ENCODE results near the gene RASSF7.

DNA sequence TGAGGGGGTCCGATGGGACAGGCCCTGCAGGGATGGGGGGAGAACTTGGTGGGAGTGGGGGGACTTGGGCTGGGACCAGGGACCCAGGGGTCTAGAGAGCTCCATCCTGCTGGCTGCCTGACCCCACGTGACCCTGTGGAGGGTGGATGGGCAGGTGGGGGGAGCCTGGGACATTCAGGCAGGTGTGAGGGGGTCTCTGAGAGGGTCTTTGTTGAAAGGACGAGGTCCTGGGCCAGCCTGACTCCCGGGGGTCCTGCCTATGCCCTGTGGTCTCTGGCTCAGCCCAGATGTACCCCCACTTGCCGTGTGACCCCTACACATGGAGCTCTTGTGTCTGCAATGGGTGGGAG, 16.0 kb upstream of the RASSF7 start:
- no peak for TF ChIP-seq EZH2 (IDR thresholded peaks at IDR 0.05; ENCODE audit: low read depth)
- TF ChIP-seq, protein P1, sequence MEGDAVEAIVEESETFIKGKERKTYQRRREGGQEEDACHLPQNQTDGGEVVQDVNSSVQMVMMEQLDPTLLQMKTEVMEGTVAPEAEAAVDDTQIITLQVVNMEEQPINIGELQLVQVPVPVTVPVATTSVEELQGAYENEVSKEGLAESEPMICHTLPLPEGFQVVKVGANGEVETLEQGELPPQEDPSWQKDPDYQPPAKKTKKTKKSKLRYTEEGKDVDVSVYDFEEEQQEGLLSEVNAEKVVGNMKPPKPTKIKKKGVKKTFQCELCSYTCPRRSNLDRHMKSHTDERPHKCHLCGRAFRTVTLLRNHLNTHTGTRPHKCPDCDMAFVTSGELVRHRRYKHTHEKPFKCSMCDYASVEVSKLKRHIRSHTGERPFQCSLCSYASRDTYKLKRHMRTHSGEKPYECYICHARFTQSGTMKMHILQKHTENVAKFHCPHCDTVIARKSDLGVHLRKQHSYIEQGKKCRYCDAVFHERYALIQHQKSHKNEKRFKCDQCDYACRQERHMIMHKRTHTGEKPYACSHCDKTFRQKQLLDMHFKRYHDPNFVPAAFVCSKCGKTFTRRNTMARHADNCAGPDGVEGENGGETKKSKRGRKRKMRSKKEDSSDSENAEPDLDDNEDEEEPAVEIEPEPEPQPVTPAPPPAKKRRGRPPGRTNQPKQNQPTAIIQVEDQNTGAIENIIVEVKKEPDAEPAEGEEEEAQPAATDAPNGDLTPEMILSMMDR (conservative IDR thresholded peaks at IDR 0.05) = no peak
